Activated T-cell treated with anti-CD3 and anti-CD28 coated beads, Interleukin-2, amount 50 U/mL, for 72 hours (primary cell): Measurements from ENCODE around the gene SMOC2. TPM values are rescaled to one million over a fixed set of nuclear protein-coding genes. Genes with fewer than 3 reads are reported as not detected.
"Not testable (repeated sequence)": the region's sequence is repeated elsewhere in the genome, so short reads cannot be mapped to it uniquely, and the experiment has no call there.

Source experiments
- ATAC-seq, 2 donors: fragments of 150-1000 bp; cut with Tn5 transposase; replicated peaks in 1 of 2; 2 replicates each; pipeline ENCODE4 v1.10.0; 2021; ENCODE audit warnings: moderate library complexity in 2 of 2, mild to moderate bottlenecking in 1 of 2
- DNase-seq, 2 donors: peaks; one replicate each; pipeline ENCODE4 v3.0.0; 2021 to 2022; ENCODE audit warnings: mixed read lengths in 1 of 2
- H3K27ac Mint-ChIP-seq: one replicate; pipeline ENCODE4 v1.8.0; 2022; ENCODE audit warnings: mild to moderate bottlenecking, moderate library complexity, mixed read lengths
- H3K27me3 Mint-ChIP-seq: one replicate; pipeline ENCODE4 v1.8.0; 2022; ENCODE audit warnings: low read depth, mixed read lengths
- H3K36me3 Mint-ChIP-seq, 2 donors: one replicate each; pipeline ENCODE4 v1.8.0; 2022; ENCODE audit warnings: mixed read lengths in 2 of 2, mild to moderate bottlenecking in 1 of 2; ENCODE audit not compliant: insufficient read depth in 2 of 2
- H3K4me1 Mint-ChIP-seq: one replicate; pipeline ENCODE4 v1.8.0; 2022; ENCODE audit warnings: low read depth, mixed read lengths
- H3K4me3 Mint-ChIP-seq, 2 donors: one replicate each; pipeline ENCODE4 v1.8.0; 2022; ENCODE audit warnings: mild to moderate bottlenecking in 2 of 2, mixed read lengths in 2 of 2, moderate library complexity in 2 of 2
- H3K9me3 Mint-ChIP-seq, 2 donors: one replicate each; pipeline ENCODE4 v1.8.0; 2022; ENCODE audit warnings: mixed read lengths in 2 of 2
- total RNA-seq, 2 donors: library from RNA; stranded (reverse); gene quantifications; one replicate each; pipeline ENCODE4 v1.2.3, GENCODE V29; 2022

The SMOC2 gene
- total RNA-seq, 2 donors from 2014 or later = not detected

DNA sequence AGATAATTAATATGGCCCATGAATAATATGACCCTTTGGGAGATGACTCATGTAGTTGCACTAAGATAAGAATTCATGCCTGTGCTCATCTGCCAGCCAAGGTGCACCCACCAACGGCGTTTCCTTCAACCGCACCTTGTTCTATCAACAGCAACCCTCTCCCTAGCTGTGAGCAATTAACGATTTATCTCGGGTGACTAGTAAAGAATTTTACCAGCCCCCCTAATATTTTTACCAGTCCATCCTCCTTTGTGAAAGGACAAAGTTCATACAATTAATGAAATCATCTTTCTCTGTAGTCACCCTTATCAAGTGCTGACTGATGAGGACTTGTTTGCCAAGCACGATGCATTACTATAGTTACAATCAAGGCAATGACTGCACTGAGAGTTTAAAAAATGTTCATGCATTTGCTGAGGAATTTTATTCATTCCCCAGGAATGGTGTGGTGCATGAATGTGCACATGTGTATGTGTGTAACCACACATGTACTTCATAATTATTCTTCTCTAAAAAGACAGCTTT, 118.7 kb downstream of the SMOC2 start:
- Mint-ChIP-seq H3K4me1 (no peaks in the 10 kb centered on the region), H3K4me3 (no peak overlapping the region), H3K36me3 (no peaks in the 10 kb centered on the region), H3K27me3 (no peaks in the 10 kb centered on the region), H3K27ac (no peak overlapping the region), H3K9me3 (peaks cover 0 to 3% of the 10 kb centered on the region in 2 donors)
- no peak for ATAC-seq
- DNase-seq = no peak

- no peak for ATAC-seq
- no peaks in the 10 kb centered on the region for H3K27me3 Mint-ChIP-seq
- no peaks in the 10 kb centered on the region for H3K36me3 Mint-ChIP-seq
These were observed 119.1 kb downstream of the SMOC2 start for GRCh38 chr6:168560126-168560525.

DNA sequence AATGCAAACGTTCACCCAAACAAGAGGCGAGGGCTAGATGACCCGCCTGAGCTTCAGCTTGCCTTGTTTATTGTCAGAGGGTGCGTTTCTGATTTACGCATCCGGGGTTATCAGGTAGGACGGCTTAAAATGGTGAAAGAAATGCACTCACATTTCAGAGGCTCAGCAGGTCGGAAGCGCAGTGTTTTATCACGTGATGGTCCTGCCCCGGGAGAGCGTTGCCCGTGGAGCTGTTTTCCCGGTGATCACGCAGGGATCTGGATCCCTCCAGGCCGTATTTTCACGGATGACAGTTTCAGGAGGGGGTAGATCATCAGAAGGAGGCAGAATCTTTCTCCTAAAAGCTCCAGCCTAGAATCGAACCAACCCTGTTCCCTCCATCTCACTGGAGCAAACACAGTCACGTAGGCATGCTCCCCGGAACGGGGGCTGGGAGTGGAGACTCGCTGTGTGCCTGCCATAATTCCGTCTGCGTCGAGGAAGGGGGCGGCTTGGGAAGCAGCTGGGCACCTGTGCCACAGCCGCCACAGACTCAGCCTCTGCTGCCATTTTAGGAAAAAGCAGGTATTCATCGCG, 121.7 kb downstream of the SMOC2 start:
- Mint-ChIP-seq H3K4me3 (no peak overlapping the region), H3K27ac (no peak overlapping the region), H3K9me3 (peaks cover 0 to 3% of the 10 kb centered on the region in 2 donors), H3K27me3 (no peaks in the 10 kb centered on the region), H3K4me1 (no peaks in the 10 kb centered on the region), H3K36me3 (no peaks in the 10 kb centered on the region)
- DNase-seq (no peak), ATAC-seq (no peak)

More at GRCh38 chr6:168560126-168560525, 119.1 kb downstream of the SMOC2 start:
- H3K9me3 Mint-ChIP-seq = peaks cover 0 to 3% of the 10 kb centered on the region in 2 donors
- no peak overlapping the region for H3K4me3 Mint-ChIP-seq
- no peak overlapping the region for H3K27ac Mint-ChIP-seq
- no peak for DNase-seq
- no peaks in the 10 kb centered on the region for H3K4me1 Mint-ChIP-seq

GRCh38 chr6:168563656-168564055, 122.7 kb downstream of the SMOC2 start:
- Mint-ChIP-seq H3K9me3 (peaks cover 0 to 2% of the 10 kb centered on the region in 2 donors), H3K27ac (no peak overlapping the region), H3K4me1 (no peaks in the 10 kb centered on the region), H3K36me3 (no peaks in the 10 kb centered on the region), H3K4me3 (no peak overlapping the region), H3K27me3 (no peaks in the 10 kb centered on the region)
- DNase-seq (no peak), ATAC-seq (no peak)

DNA sequence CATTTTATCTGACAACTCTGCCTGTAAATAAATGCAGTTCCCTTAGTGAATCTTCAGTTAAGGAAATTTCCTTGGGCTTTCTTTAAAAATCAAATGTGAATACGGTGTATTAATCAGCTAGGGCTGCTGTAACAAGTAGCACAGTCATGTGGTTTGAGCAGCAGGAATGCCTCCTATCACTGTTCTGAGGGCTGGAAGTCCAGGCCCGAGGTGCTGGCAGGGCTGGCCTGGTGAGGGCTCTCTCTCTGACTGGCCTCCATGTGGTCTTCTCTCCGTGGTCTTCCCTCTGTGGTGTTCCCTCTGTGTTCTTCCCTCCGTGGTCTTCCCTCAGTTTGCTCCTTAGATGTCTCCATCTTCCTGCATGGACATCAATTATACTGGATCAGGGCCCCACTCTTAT, 124.1 kb downstream of the SMOC2 start:
- no peak for DNase-seq
- H3K4me3 Mint-ChIP-seq = no peak overlapping the region
- H3K4me1 Mint-ChIP-seq = no peaks in the 10 kb centered on the region
- ATAC-seq = no peak
- H3K36me3 Mint-ChIP-seq = no peaks in the 10 kb centered on the region
- no peaks in the 10 kb centered on the region for H3K27me3 Mint-ChIP-seq
- no peaks in the 10 kb centered on the region for H3K9me3 Mint-ChIP-seq
- no peak overlapping the region for H3K27ac Mint-ChIP-seq

DNA sequence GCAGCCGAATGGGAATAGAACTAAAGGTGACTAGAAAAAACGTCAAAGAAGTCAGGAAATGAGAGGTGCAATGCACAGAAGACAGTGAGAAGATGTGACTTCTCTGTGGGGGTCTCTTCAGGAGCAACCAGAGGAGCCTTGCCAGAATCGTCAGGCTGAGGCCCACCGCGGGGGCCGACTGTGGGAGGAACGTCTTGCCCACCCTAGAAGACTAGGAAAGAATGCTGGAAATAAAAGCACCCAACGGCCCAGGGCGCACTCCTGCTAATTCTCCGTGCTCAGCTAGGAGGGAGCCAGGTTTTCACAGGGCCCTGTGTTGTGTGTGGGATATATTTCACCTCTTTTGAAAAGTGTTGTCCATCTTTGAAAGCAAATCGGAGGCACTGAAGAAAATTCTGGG, 129.2 kb downstream of the SMOC2 start:
- no peak for ATAC-seq
- Mint-ChIP-seq H3K4me3 (no peak overlapping the region), H3K27ac (no peak overlapping the region), H3K4me1 (no peaks in the 10 kb centered on the region), H3K36me3 (no peaks in the 10 kb centered on the region), H3K27me3 (no peaks in the 10 kb centered on the region), H3K9me3 (no peaks in the 10 kb centered on the region)
- no peak for DNase-seq

- no peak for ATAC-seq
- no peak overlapping the region for H3K27ac Mint-ChIP-seq
- no peaks in the 10 kb centered on the region for H3K4me1 Mint-ChIP-seq
- DNase-seq = no peak
- no peaks in the 10 kb centered on the region for H3K36me3 Mint-ChIP-seq
- H3K9me3 Mint-ChIP-seq = no peaks in the 10 kb centered on the region
- no peaks in the 10 kb centered on the region for H3K27me3 Mint-ChIP-seq
- H3K4me3 Mint-ChIP-seq = no peak overlapping the region
These were observed 130.3 kb downstream of the SMOC2 start for GRCh38 chr6:168571268-168571667.

DNA sequence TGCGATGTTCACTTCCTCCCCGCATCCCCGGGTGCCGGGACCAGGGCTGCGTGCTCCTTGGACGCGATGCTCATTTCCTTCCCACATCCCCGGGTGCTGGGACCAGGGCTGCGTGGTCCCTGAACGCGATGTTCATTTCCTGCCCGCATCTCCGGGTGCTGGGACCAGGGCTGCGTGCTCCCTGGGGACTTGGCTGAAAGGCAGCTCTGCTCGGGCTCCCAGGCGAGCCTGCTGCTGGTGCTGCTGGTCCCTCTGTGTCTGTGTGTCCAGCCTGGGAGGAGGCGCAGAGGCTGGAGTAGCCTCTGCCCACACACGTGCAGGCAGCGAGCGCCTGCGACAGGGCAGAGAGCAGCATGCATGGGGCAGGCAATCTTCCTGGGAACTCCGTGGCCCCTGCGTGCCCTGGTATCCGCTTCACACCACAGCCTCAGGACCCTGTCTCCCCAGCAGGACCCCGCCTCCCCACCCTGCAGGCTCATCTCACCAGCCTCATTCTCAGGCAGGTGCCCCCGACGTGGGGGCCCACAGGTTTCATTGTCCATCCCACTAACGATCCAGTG, 132.4 kb downstream of the SMOC2 start:
- not testable (repeated sequence) for H3K9me3 Mint-ChIP-seq, DNase-seq, H3K27me3 Mint-ChIP-seq, H3K4me1 Mint-ChIP-seq, H3K4me3 Mint-ChIP-seq, H3K36me3 Mint-ChIP-seq, H3K27ac Mint-ChIP-seq, ATAC-seq

DNA sequence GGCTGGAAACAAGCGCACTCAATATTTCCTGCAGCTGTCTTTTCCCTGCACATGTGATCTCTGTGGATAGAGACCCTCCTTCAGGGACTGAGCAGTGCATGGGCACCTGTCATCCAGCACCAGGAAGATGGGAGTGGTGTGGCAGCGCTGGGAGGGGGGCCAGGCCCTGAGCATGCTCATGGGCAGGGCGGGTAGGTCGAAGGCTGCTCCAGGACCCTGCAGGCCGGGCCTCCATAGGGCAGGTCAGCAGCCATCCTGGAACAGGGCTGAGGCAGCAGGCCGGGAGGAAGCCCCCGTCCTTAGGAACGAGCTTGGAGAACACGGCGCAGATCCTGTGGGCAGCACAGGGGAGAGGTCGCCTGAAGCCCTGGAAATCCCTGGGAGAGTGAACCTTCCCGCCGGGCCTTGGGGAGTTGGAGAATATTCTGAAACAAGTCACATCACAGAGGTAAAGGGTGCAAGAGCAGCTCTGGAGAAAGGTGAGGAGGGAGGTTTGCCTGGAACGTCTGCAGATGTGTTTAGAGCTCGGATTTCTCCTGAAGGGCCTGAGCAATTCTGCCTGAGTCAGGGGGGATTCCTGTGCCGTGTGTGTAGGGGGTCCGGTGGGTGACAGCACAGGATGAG, 133.2 kb downstream of the SMOC2 start:
- Mint-ChIP-seq H3K27ac (no peak overlapping the region), H3K27me3 (no peaks in the 10 kb centered on the region), H3K4me1 (no peaks in the 10 kb centered on the region), H3K9me3 (no peaks in the 10 kb centered on the region), H3K36me3 (no peaks in the 10 kb centered on the region), H3K4me3 (no peak overlapping the region)
- ATAC-seq = no peak
- no peak for DNase-seq

DNA sequence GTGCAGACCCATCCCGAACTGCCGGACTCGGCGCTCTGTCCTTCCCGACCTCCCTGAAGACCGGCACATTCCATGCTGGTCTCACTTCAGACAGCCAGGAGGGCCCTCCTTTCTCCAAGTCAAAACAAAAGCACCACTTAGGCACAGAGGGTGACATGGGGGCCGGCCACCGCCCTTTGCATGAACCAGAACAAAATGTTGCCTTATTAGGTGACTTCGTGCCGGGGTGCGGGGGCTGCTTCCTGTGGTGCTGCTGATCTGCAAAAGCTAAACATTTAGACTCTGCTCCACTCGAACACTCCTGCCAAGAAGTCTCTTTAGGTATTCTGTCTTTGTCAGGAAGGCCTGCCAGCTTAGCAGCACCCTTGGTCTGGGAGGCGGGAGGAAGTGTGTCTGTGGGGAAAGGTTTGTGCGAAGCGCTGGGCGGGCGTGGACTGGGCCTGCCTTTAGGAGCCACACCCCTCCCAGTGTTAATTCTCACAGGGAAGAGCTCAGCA, 133.8 kb downstream of the SMOC2 start:
- DNase-seq (no peak), ATAC-seq (no peak)
- no peaks in the 10 kb centered on the region for H3K27me3 Mint-ChIP-seq
- no peaks in the 10 kb centered on the region for H3K4me1 Mint-ChIP-seq
- no peak overlapping the region for H3K4me3 Mint-ChIP-seq
- H3K9me3 Mint-ChIP-seq = no peaks in the 10 kb centered on the region
- H3K36me3 Mint-ChIP-seq = no peaks in the 10 kb centered on the region
- H3K27ac Mint-ChIP-seq = no peak overlapping the region

GRCh38 chr6:168575346-168576098, 134.5 kb downstream of the SMOC2 start:
- H3K4me3 Mint-ChIP-seq = no peak overlapping the region
- H3K36me3 Mint-ChIP-seq = no peaks in the 10 kb centered on the region
- H3K9me3 Mint-ChIP-seq = no peaks in the 10 kb centered on the region
- no peaks in the 10 kb centered on the region for H3K4me1 Mint-ChIP-seq
- DNase-seq (no peak), ATAC-seq (no peak)
- H3K27ac Mint-ChIP-seq = no peak overlapping the region
- H3K27me3 Mint-ChIP-seq = no peaks in the 10 kb centered on the region

DNA sequence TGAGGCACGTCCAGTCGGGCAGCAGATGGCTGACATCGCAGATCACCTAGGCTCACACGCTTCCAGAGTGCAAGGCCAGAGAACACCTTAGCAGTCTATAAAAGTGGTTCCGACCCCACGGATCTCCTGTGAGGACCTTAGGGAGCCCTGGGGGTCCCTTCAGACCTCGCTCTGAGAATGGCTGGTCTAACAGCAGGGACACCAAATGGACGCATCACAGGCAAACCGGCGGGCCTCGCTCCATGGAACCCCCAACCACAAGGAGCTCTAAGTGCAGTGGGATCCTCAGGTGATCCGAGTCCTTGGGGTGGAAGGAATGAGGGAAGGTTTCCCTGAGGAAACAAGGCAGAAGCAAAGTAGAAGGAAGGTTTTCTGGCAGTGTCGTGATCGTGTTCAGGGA, 135.4 kb downstream of the SMOC2 start:
- Mint-ChIP-seq H3K4me3 (no peak overlapping the region), H3K4me1 (no peaks in the 10 kb centered on the region), H3K27me3 (no peaks in the 10 kb centered on the region), H3K27ac (no peak overlapping the region), H3K36me3 (no peaks in the 10 kb centered on the region), H3K9me3 (no peaks in the 10 kb centered on the region)
- ATAC-seq = no peak
- DNase-seq = no peak

GRCh38 chr6:168577496-168577895, 136.5 kb downstream of the SMOC2 start:
- no peaks in the 10 kb centered on the region for H3K27me3 Mint-ChIP-seq
- H3K36me3 Mint-ChIP-seq = no peaks in the 10 kb centered on the region
- ATAC-seq (no peak), DNase-seq (no peak)
- no peak overlapping the region for H3K4me3 Mint-ChIP-seq
- no peaks in the 10 kb centered on the region for H3K9me3 Mint-ChIP-seq
- no peak overlapping the region for H3K27ac Mint-ChIP-seq
- H3K4me1 Mint-ChIP-seq = no peaks in the 10 kb centered on the region
